ENCODE measurements around the gene TFPT. TPM values are rescaled to one million over a fixed set of nuclear protein-coding genes. Genes with fewer than 3 reads are reported as not detected.
A peak's percentile ranks its signal among the peaks of the same experiment; 100 is the strongest.

Gene TFPT
- total and polyA plus RNA-seq, 4 donors: 12.1 to 32.9 (median 22.6) TPM

DNA sequence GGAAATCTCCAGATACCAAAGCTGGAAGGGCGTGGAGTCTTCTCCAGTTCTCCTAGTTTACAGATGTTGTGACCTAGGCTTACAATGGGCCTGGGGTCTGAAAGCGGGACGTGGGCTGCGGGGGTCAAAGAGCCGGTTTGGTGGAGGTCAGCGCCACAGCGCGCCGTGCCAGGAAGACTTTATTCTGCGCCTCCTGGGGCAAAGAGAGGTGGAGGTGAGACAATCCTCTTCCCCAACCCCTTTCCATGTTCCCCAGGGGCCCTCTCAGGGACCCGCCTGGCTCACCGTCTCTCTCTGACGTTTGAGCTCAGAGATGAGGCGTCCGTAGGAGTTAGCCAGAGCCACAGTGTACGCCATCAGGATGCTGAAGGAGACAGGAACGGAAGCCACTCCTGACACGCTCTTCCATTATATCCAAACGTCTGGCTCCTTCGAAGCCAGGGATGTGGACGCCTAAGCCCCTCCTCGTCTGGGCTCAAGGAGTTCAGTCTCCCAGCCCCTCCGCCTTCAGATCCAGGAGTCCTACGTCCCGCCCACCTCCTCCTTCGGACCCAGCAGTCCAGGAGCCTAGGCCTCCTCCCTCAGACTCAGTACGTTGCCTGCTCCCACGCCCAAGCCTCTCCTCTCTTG is 44.8 kb upstream of the TFPT start:
- peaks cover 0 to 21% (median 6%) of the 10 kb centered on the region in 4 donors for H3K36me3 ChIP-seq (ENCODE audit: control insufficient read depth in 4 of 4, insufficient read depth in 4 of 4, low read length in 4 of 4)
- H3K9me3 ChIP-seq (ENCODE audit: control insufficient read depth in 4 of 4, insufficient read depth in 3 of 4, low read length in 3 of 4): no peaks in the 10 kb centered on the region
- TF ChIP-seq, protein P1, sequence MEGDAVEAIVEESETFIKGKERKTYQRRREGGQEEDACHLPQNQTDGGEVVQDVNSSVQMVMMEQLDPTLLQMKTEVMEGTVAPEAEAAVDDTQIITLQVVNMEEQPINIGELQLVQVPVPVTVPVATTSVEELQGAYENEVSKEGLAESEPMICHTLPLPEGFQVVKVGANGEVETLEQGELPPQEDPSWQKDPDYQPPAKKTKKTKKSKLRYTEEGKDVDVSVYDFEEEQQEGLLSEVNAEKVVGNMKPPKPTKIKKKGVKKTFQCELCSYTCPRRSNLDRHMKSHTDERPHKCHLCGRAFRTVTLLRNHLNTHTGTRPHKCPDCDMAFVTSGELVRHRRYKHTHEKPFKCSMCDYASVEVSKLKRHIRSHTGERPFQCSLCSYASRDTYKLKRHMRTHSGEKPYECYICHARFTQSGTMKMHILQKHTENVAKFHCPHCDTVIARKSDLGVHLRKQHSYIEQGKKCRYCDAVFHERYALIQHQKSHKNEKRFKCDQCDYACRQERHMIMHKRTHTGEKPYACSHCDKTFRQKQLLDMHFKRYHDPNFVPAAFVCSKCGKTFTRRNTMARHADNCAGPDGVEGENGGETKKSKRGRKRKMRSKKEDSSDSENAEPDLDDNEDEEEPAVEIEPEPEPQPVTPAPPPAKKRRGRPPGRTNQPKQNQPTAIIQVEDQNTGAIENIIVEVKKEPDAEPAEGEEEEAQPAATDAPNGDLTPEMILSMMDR (IDR thresholded peaks at IDR 0.05; ENCODE audit: control extremely low read depth, extremely low read depth): no peak
- H3K27me3 ChIP-seq (ENCODE audit: control insufficient read depth in 3 of 3, insufficient read depth in 3 of 3, low read length in 2 of 3): peaks cover 0 to 2% (median 0%) of the 10 kb centered on the region in 3 donors
- 3 to 5% methylated on average over 28 of the region's 28 CpGs for WGBS, 2 donors
- peaks cover 7 to 22% (median 9%) of the 10 kb centered on the region in 5 donors for H3K4me1 ChIP-seq (ENCODE audit: control insufficient read depth in 5 of 5, insufficient read depth in 5 of 5, low read length in 5 of 5)
- peak overlapping the region; percentile 71 to 81 for H3K9ac ChIP-seq (ENCODE audit: insufficient read depth in 1 of 2, low read length in 2 of 2)
- H3K4me3 ChIP-seq: peak overlapping the region; percentile 21
- DNase-seq: peak in 2 of 3 donors; percentile 31 to 35
- no peak for ATAC-seq (ENCODE audit: insufficient read depth, low FRiP score)
- H3K27ac ChIP-seq (ENCODE audit: low read depth in 1 of 2, low read length in 1 of 2): peak overlapping the region; percentile 38 to 90

DNA sequence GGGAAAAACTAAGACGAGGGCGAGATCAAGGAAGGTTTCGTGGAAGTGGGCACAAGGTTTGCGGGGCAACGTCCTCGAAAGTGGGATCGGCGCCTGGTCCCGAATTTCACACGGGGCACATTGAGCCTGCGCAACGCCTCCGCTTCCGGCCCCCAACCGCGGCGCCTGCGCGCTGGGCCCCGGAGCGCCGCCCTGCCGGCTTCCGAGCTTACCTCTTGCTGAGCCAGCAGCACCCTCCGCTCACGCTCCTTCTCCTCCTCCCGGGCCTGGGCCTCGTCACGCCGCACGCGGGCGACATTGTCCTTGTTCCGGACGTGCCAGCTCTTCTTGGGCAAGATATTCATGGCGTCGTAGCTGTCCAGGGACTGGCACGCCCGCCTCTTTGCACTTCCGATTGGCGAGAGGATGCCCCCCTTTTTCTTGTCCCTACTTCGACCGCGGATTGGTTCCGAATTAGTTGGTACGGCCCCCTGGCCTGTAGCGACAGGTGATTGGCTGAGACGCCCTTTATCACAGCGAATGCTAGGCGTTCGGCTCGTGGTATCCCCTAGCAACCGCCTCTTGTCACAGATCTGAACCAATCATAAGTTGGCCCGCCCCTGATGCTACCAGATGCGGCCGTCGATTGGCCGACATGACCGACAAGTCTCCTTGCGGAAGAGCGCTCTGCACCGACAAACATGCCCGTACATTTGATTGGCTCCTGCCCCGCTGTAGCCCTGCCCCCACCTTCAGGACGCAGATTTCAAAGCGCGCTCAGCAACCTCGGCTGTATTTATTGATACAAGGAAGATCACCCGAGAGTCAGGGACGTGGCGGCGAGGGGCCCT is 44.1 kb upstream of the TFPT start, which contains the start of gene LENG1:
Gene LENG1, minus strand, starts transcription at position 370 of the 830 bp plus-strand sequence. Its CDS starts 26 bp downstream, at position 344.
- Histone ChIP-seq H3K27ac (ENCODE audit: low read depth in 1 of 2, low read length in 1 of 2) (peak within 1 kb of the TSS; percentile 90 to 96), H3K9me3 (ENCODE audit: control insufficient read depth in 4 of 4, insufficient read depth in 3 of 4, low read length in 3 of 4) (no peaks in the 10 kb centered on the region), H3K27me3 (ENCODE audit: control insufficient read depth in 3 of 3, insufficient read depth in 3 of 3, low read length in 2 of 3) (peaks cover 0 to 2% (median 0%) of the 10 kb centered on the region in 3 donors), H3K4me3 (peak within 1 kb of the TSS; percentile 39), H3K9ac (ENCODE audit: insufficient read depth in 1 of 2, low read length in 2 of 2) (peak within 1 kb of the TSS; percentile 71 to 81), H3K4me1 (ENCODE audit: control insufficient read depth in 5 of 5, insufficient read depth in 5 of 5, low read length in 5 of 5) (peaks cover 7 to 22% (median 9%) of the 10 kb centered on the region in 5 donors), H3K36me3 (ENCODE audit: control insufficient read depth in 4 of 4, insufficient read depth in 4 of 4, low read length in 4 of 4) (peaks cover 0 to 28% (median 6%) of the 10 kb centered on the region in 4 donors)
- ATAC-seq (ENCODE audit: insufficient read depth, low FRiP score) (peak; percentile 91), DNase-seq (peak; percentile 100)
- WGBS, 2 donors: 0% methylated on average over 72 of the region's 72 CpGs
- TF ChIP-seq, protein P1 (IDR thresholded peaks at IDR 0.05; ENCODE audit: control extremely low read depth, extremely low read depth): peak; percentile 31

DNA sequence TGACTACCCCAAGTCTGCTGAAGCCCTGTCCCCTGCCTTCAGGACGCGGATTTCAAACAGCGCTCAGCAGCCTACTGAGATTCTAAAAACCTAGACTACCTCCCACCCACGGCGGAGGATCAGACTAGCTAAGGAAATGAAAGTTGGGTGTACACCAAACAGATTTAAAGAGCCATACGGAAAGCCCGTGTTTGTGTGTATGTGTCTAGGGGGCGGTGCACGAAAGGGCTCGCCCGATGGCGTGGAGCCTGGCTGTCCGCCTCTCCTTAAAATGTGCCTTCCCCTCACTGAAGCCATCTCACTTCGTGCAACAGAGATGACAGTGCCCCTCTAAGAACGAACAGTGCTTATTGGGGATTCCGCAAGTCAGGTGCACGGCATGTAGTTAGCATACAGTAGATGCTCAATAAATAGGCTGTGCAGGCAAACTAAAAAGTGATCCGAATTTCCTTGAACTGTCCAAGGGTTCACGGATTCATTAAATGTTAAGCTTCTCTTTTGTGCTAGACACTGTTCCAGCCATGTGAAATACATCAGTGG is 43.4 kb upstream of the TFPT start:
- Histone ChIP-seq H3K27ac (ENCODE audit: low read depth in 1 of 2, low read length in 1 of 2) (peak overlapping the region; percentile 87 to 96), H3K4me3 (peak overlapping the region; percentile 39), H3K9ac (ENCODE audit: insufficient read depth in 1 of 2, low read length in 2 of 2) (peak overlapping the region in 1 of 2 donors; percentile 14), H3K27me3 (ENCODE audit: control insufficient read depth in 3 of 3, insufficient read depth in 3 of 3, low read length in 2 of 3) (no peaks in the 10 kb centered on the region), H3K9me3 (ENCODE audit: control insufficient read depth in 4 of 4, insufficient read depth in 3 of 4, low read length in 3 of 4) (no peaks in the 10 kb centered on the region), H3K4me1 (ENCODE audit: control insufficient read depth in 5 of 5, insufficient read depth in 5 of 5, low read length in 5 of 5) (peaks cover 7 to 20% (median 9%) of the 10 kb centered on the region in 5 donors), H3K36me3 (ENCODE audit: control insufficient read depth in 4 of 4, insufficient read depth in 4 of 4, low read length in 4 of 4) (peaks cover 0 to 34% (median 10%) of the 10 kb centered on the region in 4 donors)
- DNase-seq: no peak
- TF ChIP-seq, protein P1 (IDR thresholded peaks at IDR 0.05; ENCODE audit: control extremely low read depth, extremely low read depth): no peak
- ATAC-seq (ENCODE audit: insufficient read depth, low FRiP score): no peak
- WGBS, 2 donors: 8 to 11% methylated on average over 19 of the region's 19 CpGs
